Adrenal gland (tissue), 12 donors: ENCODE data around the gene GNAL. TPM values are rescaled to one million over a fixed set of nuclear protein-coding genes. Genes with fewer than 3 reads are reported as not detected.

Experiments used
- DNase-seq, 7 donors: peaks; one replicate each; pipeline ENCODE4 v3.0.0-alpha.2; 2019 to 2020
- H3K27ac ChIP-seq, 5 donors: fragments of 200-600 bp; sonication (generic) in 4 of 5; 1 replicate in 3 of 5; 2 replicates in 2 of 5; pipeline versions ENCODE4 v1.5.1 to v1.8.0; 2016 to 2020; ENCODE audit warnings: mild to moderate bottlenecking in 1 of 5
- H3K27me3 ChIP-seq: fragments of 200-600 bp; 2 replicates; pipeline ENCODE4 v1.8.0; 2021
- H3K36me3 ChIP-seq, 2 donors: fragments of 200-600 bp; replicated peaks in 1 of 2; 1 replicate in 1 of 2; 2 replicates in 1 of 2; pipeline versions ENCODE4 v1.5.1 to v1.8.0; 2018 to 2022
- H3K4me1 ChIP-seq, 2 donors: fragments of 200-600 bp; replicated peaks in 1 of 2; 1 replicate in 1 of 2; 2 replicates in 1 of 2; pipeline versions ENCODE4 v1.5.1 to v1.8.0; 2018 to 2021
- H3K4me3 ChIP-seq, 4 donors: fragments of 200-600 bp; sonication (generic) in 3 of 4; one replicate each; pipeline ENCODE4 v1.5.1; 2016 to 2018
- H3K9me3 ChIP-seq, 3 donors: fragments of 200-600 bp; sonication (generic) in 1 of 3; replicated peaks in 1 of 3; 1 replicate in 2 of 3; 2 replicates in 1 of 3; pipeline versions ENCODE4 v1.5.1 to v1.8.0; 2016 to 2021
- CTCF ChIP-seq, 6 experiments: fragments of 450-650 bp in 4 of 6; fragments of 200-600 bp in 2 of 6; sonication (generic) in 1 of 6; IDR thresholded peaks; 1 replicate in 5 of 6; 2 replicates in 1 of 6; pipeline versions ENCODE4 v1.5.1 to v1.8.0; 2016 to 2021; ENCODE audit warnings: antibody characterized with exemption in 6 of 6, mild to moderate bottlenecking in 2 of 6, moderate library complexity in 1 of 6
- POLR2A ChIP-seq, 2 donors: fragments of 450-650 bp; IDR thresholded peaks; one replicate each; pipeline ENCODE4 v1.6.1; 2017; ENCODE audit warnings: antibody characterized with exemption in 2 of 2, mild to moderate bottlenecking in 2 of 2, moderate library complexity in 1 of 2
- WGBS, 4 donors: extraction: QIAGEN DNeasy Blood & Tissue Kit in 2 of 4; methylation state at CpG; one replicate each; pipeline versions ENCODE4 v1.1.5 to v1.1.7; 2013 to 2017; 5-methylcytosine and 5-hydroxymethylcytosine counted together
- intact Hi-C, 2 donors: fragments of 100-400 bp; cut with DNase I; formaldehyde crosslinking; loops; one replicate each; pipeline versions ENCODE4 v1.14.1 to v1.15.0; 2022 to 2023
- polyA plus RNA-seq, 3 donors: library from polyadenylated mRNA; stranded (reverse); fragments of 200-250 nt in 2 of 3; fragments of 350-450 nt in 1 of 3; fragmentation: Illumina TruSeq in 1 of 3; extraction: RNeasy Lipid Tissue Mini Kit (QIAGEN cat#74804) in 1 of 3; gene quantifications; one replicate each; pipeline ENCODE4 v1.2.3, GENCODE V29; 2013 to 2014
- total RNA-seq, 9 donors: library from RNA; depleted of rRNA in 4 of 9; stranded (reverse); fragments of >200 nt in 4 of 9; fragments of 120-200 nt in 1 of 9; fragmentation: NEBNext Ultra II Directional in 1 of 9; extraction: Animal tissue kit (Norgen Biotek cat#: 25700) in 1 of 9; gene quantifications; one replicate each; pipeline versions ENCODE4 v1.1.0 to v1.2.4, GENCODE V29; 2013 to 2023
- donor health status: healthy with polysubstance abuse.
- donor health status: Bipolar disorder and iron deficiency.
- donor health status: DM: yes; HTN: yes; CAD: no.
- donor health status: DM: no; HTN: no; CAD: no.
- donor health status: DM: no; HTN: no; CAD: no.
- donor health status: DM: yes; HTN: yes; CAD: no.

The GNAL gene
- total and polyA plus RNA-seq, 12 donors = 0.48 to 7.0 (median 2.3) TPM

DNA sequence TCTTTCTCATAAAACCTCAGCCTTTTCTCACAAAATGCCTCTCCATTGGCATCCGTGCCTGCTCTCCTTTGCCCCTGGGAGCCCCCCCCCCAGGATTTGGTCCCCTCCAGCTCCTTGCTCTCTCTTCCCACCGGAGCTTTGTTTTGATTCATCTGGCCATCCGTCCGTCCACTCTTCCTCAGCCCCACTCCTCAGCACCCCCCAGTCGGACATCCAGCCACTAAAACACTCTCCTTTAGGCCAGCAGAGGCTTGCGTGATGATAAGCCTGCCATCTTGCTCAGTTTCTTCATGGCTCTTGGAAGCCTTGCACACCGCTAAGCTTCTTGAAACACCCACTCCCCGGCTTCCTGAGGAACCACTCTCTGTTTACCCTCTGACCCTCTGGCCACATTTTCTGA is 31.5 kb upstream of the GNAL start:
- no peaks in the 10 kb centered on the region for H3K36me3 ChIP-seq
- TF ChIP-seq POLR2A (IDR thresholded peaks at IDR 0.05) (no peak), CTCF (IDR thresholded peaks at IDR 0.05) (no peak)
- peaks cover 6% of the 10 kb centered on the region for H3K27me3 ChIP-seq
- H3K9me3 ChIP-seq = no peaks in the 10 kb centered on the region
- DNase-seq = no peak
- no peak overlapping the region for H3K4me3 ChIP-seq
- intact Hi-C loops = loop anchor here in 1 of 2 donors (10.0 kb wide), 2 partner anchors 227 to 387 kb away; no protein-coding TSS in a partner anchor
- no peak overlapping the region for H3K27ac ChIP-seq
- no peaks in the 10 kb centered on the region for H3K4me1 ChIP-seq
- 69 to 77% (median 75%) methylated on average over 8 of the region's 8 CpGs for WGBS, 4 donors

DNA sequence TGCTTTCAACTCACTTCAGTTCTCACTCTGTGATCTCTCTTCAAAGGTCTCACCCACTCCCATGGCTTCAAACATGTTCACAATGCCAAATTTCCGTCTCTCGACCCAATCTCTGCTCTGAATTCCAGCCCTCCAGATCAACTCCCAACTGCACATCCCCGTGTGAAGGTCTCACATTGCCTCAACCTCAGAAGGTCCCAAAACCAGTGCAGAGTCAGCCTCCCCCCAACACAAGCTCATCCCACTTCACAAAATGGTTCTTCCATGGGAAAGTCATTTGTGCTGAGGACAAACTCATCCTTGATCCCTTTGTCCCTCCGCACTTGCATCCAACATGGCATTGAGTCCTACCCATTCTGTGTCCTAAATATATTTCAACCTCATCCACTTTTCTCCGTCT is 31.0 kb upstream of the GNAL start:
- intact Hi-C loops = loop anchor here in 1 of 2 donors (10.0 kb wide), 2 partner anchors 227 to 387 kb away; no protein-coding TSS in a partner anchor
- TF ChIP-seq CTCF (IDR thresholded peaks at IDR 0.05) = no peak
- TF ChIP-seq POLR2A (IDR thresholded peaks at IDR 0.05) = no peak
- no peaks in the 10 kb centered on the region for H3K9me3 ChIP-seq
- H3K4me3 ChIP-seq = no peak overlapping the region
- peaks cover 6% of the 10 kb centered on the region for H3K27me3 ChIP-seq
- 76 to 84% (median 80%) methylated on average over 5 of the region's 5 CpGs for WGBS, 4 donors
- H3K36me3 ChIP-seq = no peaks in the 10 kb centered on the region
- no peak for DNase-seq
- H3K27ac ChIP-seq = no peak overlapping the region
- no peaks in the 10 kb centered on the region for H3K4me1 ChIP-seq

- no peaks in the 10 kb centered on the region for H3K4me1 ChIP-seq
- H3K9me3 ChIP-seq = no peaks in the 10 kb centered on the region
- no peak for DNase-seq
- peaks cover 6% of the 10 kb centered on the region for H3K27me3 ChIP-seq
- intact Hi-C loops = loop anchor here in 1 of 2 donors (10.0 kb wide), 2 partner anchors 226 to 386 kb away; no protein-coding TSS in a partner anchor
- no peaks in the 10 kb centered on the region for H3K36me3 ChIP-seq
- H3K4me3 ChIP-seq = no peak overlapping the region
- no peak overlapping the region for H3K27ac ChIP-seq
- 78 to 88% (median 82%) methylated on average over 6 of the region's 6 CpGs for WGBS, 4 donors
- TF ChIP-seq CTCF (IDR thresholded peaks at IDR 0.05) (no peak), POLR2A (IDR thresholded peaks at IDR 0.05) (no peak)
Measured at GRCh38 chr18:11658989-11659388, 30.1 kb upstream of the GNAL start.

DNA sequence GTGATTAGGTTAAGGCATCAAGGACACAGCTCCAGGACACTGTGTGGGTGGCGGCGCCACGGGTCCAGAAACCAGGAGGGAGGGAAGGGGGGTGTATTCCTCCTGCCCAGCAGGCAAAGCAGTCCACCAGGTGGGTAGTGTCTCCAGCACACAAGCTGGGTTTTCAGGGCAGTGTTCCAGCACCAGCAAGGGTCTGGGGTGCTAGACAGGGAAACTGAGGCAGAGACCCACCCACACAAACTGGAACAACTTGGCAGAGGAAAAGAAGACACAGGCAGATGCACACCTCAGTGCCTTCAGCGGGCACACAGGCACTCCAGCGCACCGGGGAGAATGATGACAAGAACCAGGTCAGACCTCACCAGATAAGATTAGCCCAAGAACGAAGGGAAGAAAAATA is 28.4 kb upstream of the GNAL start:
- Histone ChIP-seq H3K4me1 (no peaks in the 10 kb centered on the region), H3K9me3 (no peaks in the 10 kb centered on the region), H3K27me3 (no peaks in the 10 kb centered on the region), H3K4me3 (no peak overlapping the region), H3K27ac (no peak overlapping the region), H3K36me3 (no peaks in the 10 kb centered on the region)
- DNase-seq = no peak
- intact Hi-C loops = no loop called here
- TF ChIP-seq POLR2A (IDR thresholded peaks at IDR 0.05) (no peak), CTCF (IDR thresholded peaks at IDR 0.05) (no peak)
- 76 to 93% (median 88%) methylated on average over 7 of the region's 7 CpGs for WGBS, 4 donors
